GM21515 (cell line): ENCODE measurements around the gene UBE4A.

Source experiments
- ATAC-seq: cut with Tn5 transposase; IDR thresholded peaks from one replicate; pipeline ENCODE4 v1.9.1; 2021; ENCODE audit not compliant: unreplicated experiment

The UBE4A gene

DNA sequence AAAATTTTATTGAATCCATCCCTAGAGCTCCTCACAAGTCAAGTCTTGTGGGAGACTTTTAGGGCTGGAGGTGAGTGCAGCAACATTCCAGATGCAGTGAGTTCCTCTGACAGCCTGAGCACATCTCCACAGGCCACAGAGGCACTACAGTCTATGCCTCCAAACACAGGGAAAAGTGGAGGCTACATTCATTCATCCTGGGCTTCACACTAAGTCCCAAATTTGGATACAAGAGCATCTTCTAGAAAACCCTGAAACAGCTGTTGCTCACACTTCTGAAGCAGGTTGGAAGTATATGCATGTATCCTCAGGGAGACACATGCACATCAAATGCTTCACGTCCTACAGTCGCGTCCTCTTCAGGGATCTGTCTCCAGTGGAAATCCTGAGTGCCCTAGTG is 18.1 kb upstream of the UBE4A start:
- no peak for ATAC-seq

DNA sequence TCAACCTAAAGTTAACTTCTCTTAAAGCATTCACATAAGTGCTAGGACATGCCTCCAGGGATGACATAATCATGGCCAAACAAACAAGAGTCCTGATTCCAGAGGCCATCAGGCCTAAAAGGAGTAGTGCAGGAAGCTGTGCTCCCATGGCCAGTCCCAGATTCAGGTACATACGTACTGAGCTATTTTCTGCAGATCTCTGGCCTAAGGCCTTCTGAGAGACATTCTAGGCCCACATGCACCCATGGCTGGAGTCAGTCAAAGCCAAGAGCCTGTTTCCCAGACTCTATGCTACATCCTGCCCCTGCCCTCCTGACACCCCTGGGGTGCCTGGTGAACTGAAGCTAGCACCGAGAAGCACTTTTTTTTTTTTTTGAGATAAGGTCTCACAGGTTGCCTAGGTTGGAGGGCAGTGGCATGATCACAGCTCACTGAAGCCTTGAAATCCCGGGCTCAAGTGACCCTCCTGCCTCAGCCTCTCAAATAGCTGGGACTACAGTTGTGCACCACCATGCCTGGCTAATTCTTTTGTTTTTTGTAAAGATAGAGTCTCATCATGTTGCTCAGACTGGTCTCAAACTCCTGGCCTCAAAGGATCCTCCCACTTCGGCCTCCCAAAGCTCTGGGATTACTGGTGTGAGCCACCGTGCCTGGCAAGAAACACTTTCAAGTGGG is 17.4 kb upstream of the UBE4A start:
- no peak for ATAC-seq

DNA sequence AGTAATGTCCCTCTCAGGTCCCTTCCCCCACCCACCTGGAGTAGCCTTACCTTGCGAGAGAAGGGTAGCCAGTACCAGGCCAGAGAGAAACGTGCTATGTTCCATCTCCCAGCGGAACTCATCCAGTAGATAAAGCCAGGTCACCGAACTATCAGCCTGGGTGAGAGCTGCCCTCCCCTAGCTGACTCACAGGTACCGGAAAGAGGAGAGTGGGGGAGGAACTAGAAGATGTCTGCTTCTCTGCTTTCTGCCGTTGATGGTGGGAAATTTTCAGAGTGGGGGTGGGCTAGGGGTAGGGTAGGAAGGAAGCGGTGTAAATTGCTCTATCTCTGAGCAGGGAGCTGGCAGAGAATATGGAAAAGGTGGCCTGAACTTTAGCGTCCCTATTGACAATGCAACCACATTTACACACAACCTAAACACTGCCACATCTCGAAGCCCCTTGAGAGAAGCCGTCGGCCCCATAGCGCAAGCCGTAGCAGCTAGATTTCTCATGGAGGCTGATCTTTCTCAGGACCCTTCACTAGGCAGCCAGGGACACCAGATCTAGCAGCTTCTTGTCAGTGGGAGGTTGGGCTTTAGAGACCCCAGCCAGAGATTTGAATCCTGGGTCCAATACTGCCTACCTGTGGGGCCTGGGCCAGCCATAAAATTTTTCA is 16.8 kb upstream of the UBE4A start, which contains the start of gene CD3D:
Gene CD3D (minus strand): TSS at position 203 of the 659 bp plus-strand sequence. CDS start 98 bp downstream, at position 105.
- no peak for ATAC-seq

DNA sequence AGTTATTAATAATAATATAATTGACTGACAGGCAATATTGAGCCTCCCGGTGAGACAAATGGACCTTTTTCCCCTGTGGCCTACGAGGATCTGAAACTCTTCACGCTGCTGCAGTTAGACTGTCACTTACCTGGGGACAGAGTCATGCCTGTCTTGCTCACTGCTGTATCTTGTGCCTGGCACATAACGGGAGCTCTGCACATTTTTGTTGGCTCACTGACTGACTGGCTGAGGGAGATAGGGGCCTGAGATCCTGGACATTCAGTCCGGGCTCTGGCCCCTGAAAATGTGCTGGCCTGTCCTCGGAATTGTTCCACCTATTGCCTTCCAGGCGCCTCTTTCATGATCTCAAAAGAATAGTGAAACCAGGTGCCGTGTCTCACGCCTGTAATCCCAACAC is 16.2 kb upstream of the UBE4A start:
- ATAC-seq, result no peak

DNA sequence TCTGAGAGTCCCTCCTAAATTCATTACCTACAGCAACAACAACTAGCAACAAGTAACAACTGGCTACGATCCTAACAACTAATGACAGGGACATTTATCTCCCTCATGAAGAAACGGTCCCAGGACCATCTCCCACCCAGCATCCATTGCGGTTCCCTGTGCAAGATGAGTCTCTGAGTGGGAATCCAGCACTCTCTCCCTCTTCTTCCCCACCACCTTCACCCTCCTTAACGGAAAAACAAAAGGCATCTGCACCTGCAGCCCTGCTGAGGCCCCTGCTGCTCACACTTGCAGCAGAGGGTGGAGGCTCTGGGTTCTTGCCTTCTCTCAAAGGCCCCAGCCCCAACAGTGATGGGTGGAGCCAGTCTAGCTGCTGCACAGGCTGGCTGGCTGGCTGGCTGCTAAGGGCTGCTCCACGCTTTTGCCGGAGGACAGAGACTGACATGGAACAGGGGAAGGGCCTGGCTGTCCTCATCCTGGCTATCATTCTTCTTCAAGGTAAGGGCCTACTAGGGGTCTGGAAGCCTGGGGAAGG is 15.4 kb upstream of the UBE4A start, which contains the start of gene CD3G:
Gene CD3G (plus strand): TSS at position 364 of the 535 bp plus-strand sequence. CDS start 80 bp downstream, at position 444.
- ATAC-seq, result no peak

DNA sequence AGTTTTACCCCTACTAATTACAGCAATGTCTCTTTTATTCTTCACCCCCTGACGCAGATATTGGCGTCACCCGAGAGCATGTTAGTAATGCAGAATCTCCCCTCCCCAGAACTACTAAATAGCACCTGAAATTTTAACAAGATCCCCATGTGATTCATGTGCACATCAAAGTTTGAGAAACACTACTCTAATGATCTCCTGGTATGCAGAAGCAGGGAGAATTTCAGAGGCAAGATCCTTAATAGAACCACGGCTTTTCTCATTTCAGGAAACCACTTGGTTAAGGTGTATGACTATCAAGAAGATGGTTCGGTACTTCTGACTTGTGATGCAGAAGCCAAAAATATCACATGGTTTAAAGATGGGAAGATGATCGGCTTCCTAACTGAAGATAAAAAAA is 9.9 kb upstream of the UBE4A start:
- ATAC-seq, result no peak

DNA sequence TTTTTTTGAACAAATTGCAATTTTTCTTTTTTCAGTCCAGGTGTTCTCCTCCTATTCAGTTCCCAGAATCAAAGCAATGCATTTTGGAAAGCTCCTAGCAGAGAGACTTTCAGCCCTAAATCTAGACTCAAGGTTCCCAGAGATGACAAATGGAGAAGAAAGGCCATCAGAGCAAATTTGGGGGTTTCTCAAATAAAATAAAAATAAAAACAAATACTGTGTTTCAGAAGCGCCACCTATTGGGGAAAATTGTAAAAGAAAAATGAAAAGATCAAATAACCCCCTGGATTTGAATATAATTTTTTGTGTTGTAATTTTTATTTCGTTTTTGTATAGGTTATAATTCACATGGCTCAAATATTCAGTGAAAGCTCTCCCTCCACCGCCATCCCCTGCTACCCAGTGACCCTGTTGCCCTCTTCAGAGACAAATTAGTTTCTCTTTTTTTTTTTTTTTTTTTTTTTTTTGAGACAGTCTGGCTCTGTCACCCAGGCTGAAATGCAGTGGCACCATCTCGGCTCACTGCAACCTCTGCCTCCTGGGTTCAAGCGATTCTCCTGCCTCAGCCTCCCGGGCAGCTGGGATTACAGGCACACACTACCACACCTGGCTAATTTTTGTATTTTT is 6.2 kb upstream of the UBE4A start:
- ATAC-seq, result no peak

DNA sequence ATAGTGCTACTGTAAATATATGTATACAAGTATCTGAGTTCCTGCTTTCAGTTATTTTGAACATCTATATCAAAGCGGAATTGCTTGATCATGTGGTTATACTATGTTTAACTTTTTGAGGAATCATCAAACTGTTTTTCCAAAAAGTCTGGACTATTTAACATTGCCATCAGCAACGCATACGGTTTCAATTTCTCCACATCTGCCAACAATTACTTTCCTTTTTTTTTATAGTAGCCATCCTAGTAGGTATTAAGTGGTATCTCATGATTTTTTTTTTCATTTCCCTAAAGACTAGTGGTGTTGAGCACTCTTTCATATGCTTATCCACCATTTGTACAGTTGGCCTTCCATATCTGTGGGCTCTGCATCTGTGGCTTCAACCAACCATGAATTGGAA is 1.3 kb upstream of the UBE4A start:
- no peak for ATAC-seq

DNA sequence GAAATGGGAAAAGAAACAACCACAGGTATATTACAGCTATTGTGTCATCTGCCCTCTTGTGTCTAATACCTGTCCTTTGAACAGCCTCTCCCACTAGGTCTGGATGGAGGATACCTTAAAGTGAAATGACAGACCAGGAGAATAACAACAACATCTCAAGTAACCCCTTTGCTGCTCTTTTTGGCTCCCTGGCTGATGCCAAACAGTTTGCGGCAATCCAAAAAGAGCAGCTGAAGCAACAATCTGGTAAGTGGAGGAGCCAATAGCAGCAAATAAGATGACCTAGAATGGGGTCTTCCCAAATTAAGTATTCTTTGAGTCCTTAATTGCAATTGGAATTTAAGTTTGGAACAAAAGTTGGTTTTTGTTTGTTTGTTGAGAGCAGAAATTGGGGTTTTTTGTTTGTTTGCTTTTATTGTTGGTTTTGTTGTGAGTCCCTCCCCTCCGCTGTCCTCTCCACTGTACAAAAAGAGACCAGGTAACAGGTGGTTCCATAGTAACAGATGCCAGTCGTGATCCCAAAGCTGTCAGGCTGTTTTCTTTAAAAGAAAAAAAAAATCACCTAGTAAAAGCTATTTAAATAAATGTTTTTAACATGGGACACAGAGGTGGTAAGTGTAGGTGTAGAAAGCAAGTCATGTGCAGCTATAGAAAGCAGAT is 5.7 kb downstream of the UBE4A start:
- no peak for ATAC-seq

DNA sequence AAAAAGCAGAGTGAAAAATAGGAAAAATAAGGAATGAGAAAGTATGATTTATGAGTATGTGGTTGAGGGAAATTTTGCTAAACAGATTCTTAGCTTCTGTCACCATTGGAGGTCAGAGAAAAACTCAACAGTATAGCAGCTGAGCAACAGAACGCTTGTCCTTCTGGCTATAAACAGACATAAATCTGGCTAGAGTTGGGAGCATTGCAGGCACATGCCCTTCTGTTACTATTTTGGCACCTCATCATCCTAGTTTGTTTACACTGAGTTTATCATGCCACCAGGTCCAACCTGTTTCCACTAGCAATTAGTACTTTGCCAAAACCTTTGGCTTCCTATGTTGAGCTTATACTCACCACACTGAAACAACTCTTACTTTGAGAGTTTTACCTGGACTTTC is 6.9 kb downstream of the UBE4A start:
- no peak for ATAC-seq

DNA sequence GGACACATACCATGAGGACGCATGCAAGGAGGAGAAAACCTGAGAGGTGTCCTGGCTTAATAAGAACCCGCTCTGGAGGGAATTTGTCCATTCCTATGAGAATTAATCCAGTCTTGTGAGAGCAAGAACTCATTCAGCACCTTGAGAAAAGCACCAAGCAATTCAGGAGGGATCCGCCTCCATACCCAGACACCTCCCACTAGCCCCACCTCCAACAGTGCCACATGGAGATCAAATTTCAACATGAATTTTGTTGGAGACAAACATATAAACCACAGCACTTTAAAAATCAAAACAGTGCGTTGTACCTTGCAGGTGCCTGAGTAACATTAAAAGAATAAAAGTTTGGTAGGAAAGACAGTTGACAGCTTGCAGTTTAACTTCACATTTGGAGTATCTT is 11.4 kb downstream of the UBE4A start:
- no peak for ATAC-seq

DNA sequence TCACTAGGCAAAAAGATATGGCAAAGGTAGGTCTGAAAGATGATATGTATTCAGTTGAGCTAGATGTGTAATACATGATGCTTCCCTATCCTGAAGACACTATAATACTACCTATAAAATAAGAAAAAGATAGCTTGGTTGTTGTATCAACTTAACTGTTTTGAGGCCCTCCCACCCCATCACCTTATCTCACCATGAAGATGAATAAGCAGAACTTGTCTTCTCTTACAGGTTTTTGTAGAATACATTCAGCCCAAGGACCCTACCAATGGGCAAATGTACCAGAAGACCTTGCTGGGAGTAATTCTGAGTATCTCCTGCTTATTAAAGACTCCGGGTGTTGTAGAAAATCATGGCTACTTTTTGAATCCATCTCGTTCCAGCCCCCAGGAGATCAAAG is 13.9 kb downstream of the UBE4A start:
- no peak for ATAC-seq

DNA sequence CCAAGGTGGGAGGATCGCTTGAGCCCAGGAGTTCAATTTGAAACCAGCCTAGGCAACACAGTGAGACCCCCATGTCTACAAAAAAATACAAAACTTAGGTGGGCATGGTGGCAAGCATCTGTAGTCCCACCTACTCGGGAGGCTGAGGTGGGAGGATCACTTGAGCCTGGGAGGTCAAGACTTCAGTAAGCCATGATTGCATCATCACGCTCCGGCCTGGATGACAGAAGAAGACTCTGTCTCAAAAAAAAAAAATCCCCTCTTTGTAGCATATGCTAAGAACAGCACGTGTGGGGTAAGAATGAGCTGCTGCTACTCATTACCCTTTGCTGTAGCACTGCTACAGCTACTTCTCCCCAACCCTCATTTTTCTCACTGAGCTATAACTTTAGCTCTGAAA is 14.5 kb downstream of the UBE4A start:
- ATAC-seq, result no peak

DNA sequence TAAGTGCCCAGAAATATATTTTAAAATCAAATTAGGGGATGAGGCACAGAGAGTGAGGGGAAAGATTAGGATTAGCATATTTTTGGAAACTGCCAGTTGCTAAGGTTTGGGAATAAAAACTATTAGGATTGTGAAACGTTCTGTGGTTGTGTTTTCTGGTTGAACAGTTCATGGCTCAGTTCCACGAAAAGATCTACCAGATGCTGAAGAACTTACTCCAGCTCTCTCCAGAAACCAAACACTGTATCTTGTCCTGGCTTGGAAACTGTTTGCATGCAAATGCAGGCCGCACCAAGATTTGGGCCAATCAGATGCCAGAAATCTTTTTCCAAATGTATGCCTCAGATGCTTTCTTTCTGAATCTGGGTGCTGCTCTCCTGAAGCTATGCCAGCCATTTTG is 15.3 kb downstream of the UBE4A start:
- no peak for ATAC-seq

DNA sequence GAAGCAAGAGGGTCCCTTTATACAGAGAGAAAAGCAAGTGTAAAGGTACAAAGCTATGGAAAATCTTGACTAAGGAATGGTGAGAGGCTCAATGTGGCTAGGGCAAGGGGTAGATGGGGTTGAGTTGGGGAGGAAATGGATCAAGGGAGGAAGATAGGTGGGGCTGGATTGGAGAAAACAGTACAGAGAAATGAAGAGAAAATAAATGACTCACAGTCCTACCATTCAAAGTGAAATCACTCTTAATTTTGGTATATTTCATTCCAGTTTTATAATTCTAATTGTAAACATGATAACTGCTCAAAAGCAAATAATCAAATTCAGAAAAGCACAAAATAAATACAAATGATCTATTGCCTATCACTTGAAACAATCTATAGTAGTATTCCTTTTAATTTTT is 16.6 kb downstream of the UBE4A start:
- ATAC-seq, result no peak

DNA sequence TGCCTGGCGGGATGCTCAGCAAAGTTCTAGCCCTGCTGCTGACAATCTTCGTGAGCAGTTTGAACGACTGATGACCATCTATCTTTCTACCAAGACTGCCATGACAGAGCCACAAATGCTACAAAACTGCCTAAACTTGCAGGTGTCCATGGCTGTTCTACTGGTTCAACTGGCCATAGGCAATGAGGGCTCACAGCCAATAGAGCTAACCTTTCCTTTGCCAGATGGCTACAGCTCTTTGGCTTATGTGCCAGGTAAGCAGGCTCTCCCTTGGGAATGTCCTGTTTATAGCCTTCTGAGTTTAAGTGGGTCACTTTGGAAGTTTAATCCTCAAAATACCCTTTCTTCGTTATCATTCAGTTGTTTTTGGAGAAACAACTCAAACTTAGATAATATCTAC is 20.1 kb downstream of the UBE4A start:
- ATAC-seq, result no peak

DNA sequence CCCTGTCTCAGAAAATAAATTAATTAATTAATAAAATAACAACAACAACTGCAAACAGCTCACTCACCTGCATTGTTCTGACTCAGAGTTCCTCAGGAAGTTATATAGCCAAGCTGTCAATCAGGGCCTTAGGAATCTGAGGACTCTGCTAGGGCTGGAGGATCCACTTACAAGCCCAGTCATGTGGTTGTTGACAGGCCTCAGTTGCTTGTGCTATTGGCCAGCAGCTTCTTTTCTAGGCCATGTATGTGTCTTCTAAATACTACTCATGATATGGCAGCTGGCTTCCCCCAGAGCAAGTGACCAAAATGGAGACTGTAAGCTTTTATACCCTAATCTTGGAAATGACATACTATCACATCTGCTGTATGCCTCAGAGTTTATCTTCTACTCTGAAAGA is 21.2 kb downstream of the UBE4A start:
- ATAC-seq, result no peak

DNA sequence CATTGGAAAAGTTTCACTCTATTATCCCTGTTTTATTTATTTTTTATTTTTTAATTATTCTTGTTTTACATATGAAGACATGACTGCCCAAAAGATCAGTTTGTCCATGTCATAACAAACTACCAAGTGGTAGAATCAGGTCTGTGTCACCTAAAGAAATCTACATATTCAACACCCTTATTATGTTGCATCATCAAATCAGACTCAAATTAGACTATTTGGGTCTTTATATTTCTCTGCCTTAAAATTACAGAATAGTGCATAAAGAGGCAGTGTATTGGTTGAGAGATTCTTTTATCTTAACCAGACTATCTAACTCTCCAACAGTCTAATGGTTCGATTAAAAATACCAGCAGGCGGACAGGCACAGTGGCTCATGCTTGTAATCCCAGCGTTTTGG is 23.6 kb downstream of the UBE4A start:
- no peak for ATAC-seq

DNA sequence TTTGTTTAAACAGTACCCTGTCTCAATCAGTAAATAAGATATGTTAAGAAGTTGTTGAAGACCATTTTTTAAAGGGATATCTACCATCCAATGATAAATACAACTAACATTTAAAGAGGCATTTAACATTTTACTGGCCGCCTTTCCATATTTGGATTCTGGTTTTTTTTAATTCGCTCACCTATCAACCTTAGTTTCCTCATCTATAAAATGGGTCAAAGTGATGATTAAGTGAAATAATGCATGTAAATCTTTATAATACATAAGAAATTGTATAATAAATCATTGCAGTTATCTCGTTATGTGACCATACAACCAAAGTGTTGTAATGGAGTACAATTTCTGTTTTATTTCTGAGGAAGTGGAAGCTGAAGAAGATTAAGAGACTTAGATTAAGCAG is 24.3 kb downstream of the UBE4A start:
- no peak for ATAC-seq

DNA sequence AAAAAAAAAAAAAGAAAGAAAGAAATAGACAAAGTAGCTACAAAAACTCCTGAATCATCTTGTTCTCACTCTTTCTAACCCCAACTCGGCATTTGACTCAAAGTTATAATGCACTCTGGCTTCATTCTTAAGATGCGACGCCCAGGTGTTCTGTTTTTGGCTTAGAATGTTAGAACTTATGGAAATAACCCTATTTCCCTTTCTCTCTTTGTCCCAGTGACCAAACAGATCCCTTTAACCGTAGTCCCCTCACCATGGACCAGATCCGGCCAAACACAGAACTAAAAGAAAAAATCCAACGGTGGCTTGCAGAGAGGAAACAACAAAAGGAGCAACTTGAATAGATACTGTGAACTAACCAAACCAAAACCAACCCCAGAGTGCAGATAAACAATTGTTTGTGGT is 36.7 kb downstream of the UBE4A start:
- ATAC-seq, result no peak

DNA sequence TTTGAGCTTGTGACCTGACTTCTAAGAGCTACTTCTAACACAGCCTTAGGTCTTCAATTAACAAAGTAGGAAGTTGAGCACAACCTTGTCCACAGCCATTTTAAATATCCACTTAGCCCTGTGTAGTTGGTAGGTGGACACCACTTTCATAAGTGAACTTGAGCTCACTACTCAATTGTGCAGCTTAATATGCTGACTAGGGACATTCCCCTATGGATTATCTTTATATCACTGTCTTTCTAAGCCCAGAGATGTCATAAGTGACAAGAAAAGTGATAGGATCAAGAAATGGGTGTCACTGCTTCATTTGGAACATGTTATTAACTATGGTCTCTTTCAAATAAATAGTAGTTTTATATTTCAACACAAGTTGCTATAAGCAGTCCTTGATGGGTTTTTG is 38.0 kb downstream of the UBE4A start:
- no peak for ATAC-seq
